HepG2 (cell line): ENCODE measurements around the gene SDR42E2. TPM values are rescaled to one million over a fixed set of nuclear protein-coding genes. Genes with fewer than 3 reads are reported as not detected.

Source experiments
- CEBPB ChIP-seq: IDR thresholded peaks from 2 replicates; pipeline ENCODE4 v1.6.1; 2011; ENCODE audit warnings: low read depth, low read length, improper control_type of control experiment, borderline replicate concordance
- CTCF ChIP-seq: sonication (generic); formaldehyde crosslinking; IDR thresholded peaks from 2 replicates; pipeline ENCODE4 v1.5.0; 2020; ENCODE audit warnings: mild to moderate bottlenecking, missing genetic modification reagents, moderate library complexity
- EP300 ChIP-seq, 3 experiments: sonication (generic) in 1 of 3; formaldehyde crosslinking in 1 of 3; IDR thresholded peaks; 2 replicates each; pipeline versions ENCODE4 v1.5.1 to v1.6.1; 2011 to 2020; ENCODE audit warnings: low read depth in 2 of 3, low read length in 2 of 3, borderline replicate concordance in 1 of 3, improper control_type of control experiment in 1 of 3, mild to moderate bottlenecking in 1 of 3, missing genetic modification reagents in 1 of 3, moderate library complexity in 1 of 3
- FOXA3 ChIP-seq: IDR thresholded peaks from 2 replicates; pipeline ENCODE4 v1.6.1; 2016; ENCODE audit warnings: missing genetic modification reagents, missing compliant biosample characterization
- MTERF4 ChIP-seq: sonication (generic); formaldehyde crosslinking; IDR thresholded peaks from 2 replicates; pipeline ENCODE4 v1.8.0; 2023; ENCODE audit warnings: mild to moderate bottlenecking, missing genetic modification reagents
- POGZ ChIP-seq: sonication (generic); formaldehyde crosslinking; IDR thresholded peaks from 2 replicates; pipeline ENCODE4 v1.4.0; 2020; ENCODE audit warnings: mild to moderate bottlenecking, missing genetic modification reagents
- PRDM15 ChIP-seq: sonication (generic); formaldehyde crosslinking; IDR thresholded peaks from 2 replicates; pipeline ENCODE4 v1.4.0; 2020; ENCODE audit warnings: missing genetic modification reagents
- RARA ChIP-seq: IDR thresholded peaks from 2 replicates; pipeline ENCODE4 v1.6.1; 2016; ENCODE audit warnings: missing genetic modification reagents, missing compliant biosample characterization
- ZBTB43 ChIP-seq: sonication (generic); formaldehyde crosslinking; conservative IDR thresholded peaks from 2 replicates; pipeline ENCODE4 v1.4.0; 2020; ENCODE audit warnings: missing genetic modification reagents
- ZEB1 ChIP-seq: IDR thresholded peaks from 2 replicates; pipeline ENCODE4 v1.6.1; 2012; ENCODE audit warnings: mild to moderate bottlenecking, low read depth, inconsistent platforms; ENCODE audit not compliant: insufficient replicate concordance
- ZMYM4 ChIP-seq: sonication (generic); formaldehyde crosslinking; IDR thresholded peaks from 2 replicates; pipeline ENCODE4 v1.8.1; 2023; ENCODE audit warnings: mild to moderate bottlenecking, missing genetic modification reagents
- ZNF101 ChIP-seq: sonication (generic); formaldehyde crosslinking; IDR thresholded peaks from 2 replicates; pipeline ENCODE4 v1.4.0; 2020; ENCODE audit warnings: mild to moderate bottlenecking, low read depth, missing genetic modification reagents, borderline replicate concordance
- polyA plus RNA-seq, 8 experiments: library from polyadenylated mRNA; depleted of rRNA in 3 of 8; stranded (reverse) in 7 of 8; unstranded in 1 of 8; fragments of >200 nt; fragmentation: Illumina TruSeq in 4 of 8; extraction: Trizol in 4 of 8; gene quantifications; 2 replicates each; pipeline versions ENCODE4 v1.2.1 to v1.2.3, GENCODE V29; 2011 to 2016; ENCODE audit warnings: low read depth in 4 of 8, missing spikeins in 1 of 8, mixed read lengths in 1 of 8; ENCODE audit not compliant: insufficient read depth in 1 of 8
- total RNA-seq, 5 experiments: library from RNA; depleted of rRNA; stranded (reverse); fragments of >200 nt; fragmentation: Illumina TruSeq; extraction: Trizol; gene quantifications; 2 replicates each; pipeline ENCODE4 v1.2.3, GENCODE V29; 2016; ENCODE audit warnings: low read depth in 1 of 5

SDR42E2 gene
- total and polyA plus RNA-seq, 2 of the 13 experiments (the other 11 are each of a cell fraction or from before 2014, with no cell fraction given) = 0.05 to 0.11 TPM

DNA sequence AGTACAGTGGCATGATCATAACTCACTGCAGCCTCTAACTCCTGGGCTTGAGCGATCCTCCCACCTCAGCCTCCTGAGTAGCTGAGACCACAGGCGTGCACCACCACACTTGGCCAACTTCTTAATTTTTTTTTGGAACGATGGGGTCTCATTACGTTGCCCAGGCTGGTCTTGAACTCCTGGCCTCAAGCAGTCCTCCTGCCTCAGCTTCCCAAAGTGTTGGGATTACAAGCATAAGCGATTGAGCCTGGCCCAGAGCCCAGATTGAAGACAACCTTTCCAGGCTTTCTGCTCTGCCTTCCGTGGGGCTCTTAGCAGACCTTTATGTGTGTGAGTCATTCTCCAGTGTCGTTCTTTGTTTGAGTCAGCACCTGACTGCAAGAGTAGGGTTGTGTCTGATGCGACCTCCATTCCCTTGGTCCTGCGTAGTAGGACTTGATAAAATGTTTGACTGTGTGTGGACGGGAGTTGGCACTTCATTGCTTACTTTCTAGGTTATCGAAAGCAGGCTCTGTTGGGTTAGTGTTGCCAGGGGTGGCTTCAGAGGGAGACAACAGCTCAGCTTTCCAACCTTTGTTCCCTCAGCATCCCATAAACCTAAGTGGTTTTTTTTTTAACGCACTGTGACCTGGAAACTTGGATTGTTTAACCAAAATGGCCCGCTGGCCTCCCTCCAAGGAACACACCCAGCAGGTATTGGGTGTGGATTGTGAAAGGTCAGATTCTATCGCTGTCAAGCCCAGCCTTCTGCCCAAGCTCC, 70.2 kb downstream of the SDR42E2 start (continued):
- TF ChIP-seq PRDM15 (0 out of 2 replicates have a peak, but pooled peaks have one; percentile 33), POGZ (CRISPR knock-in tag) (peak; percentile 60; the same call in 1 of the 2 replicates), FOXA3 (CRISPR knock-in tag) (peak; percentile 20; the same call in 1 of the 2 replicates), ZNF101 (CRISPR knock-in tag) (no peak), CTCF (CRISPR knock-in tag) (0 out of 2 replicates have a peak, but pooled peaks have one; percentile 11), RARA (CRISPR knock-in tag) (no peak), ZMYM4 (CRISPR knock-in tag) (peak; percentile 79), CEBPB (peak; percentile 73), MTERF4 (CRISPR knock-in tag) (no peak), ZBTB43 (CRISPR knock-in tag) (0 out of 2 replicates have a peak, but pooled peaks have one; percentile 37), ZEB1 (peak; percentile 94), EP300 (IDR thresholded peaks at IDR 0.05; ENCODE audit: low read depth in 2 of 2, low read length in 2 of 2) (no peak; a peak in 1 of 4 replicates), EP300 (CRISPR knock-in tag; IDR thresholded peaks at IDR 0.05; ENCODE audit: borderline replicate concordance) (no peak)
